GM12878 (cell line): ENCODE measurements around the gene TMEM168. TPM values are rescaled to one million over a fixed set of nuclear protein-coding genes. Genes with fewer than 3 reads are reported as not detected.

Experiments used
- ATAC-seq: fragments of 200-7000 bp; cut with Tn5 transposase; 3 replicates; pipeline ENCODE4 v1.9.1; 2020; ENCODE audit warnings: mild to moderate bottlenecking, moderate library complexity
- BruUV-seq: library from RNA; stranded (reverse); fragments of 400-500 nt; replicated peaks from 2 replicates; lab custom pipeline; 2021; lab: Mats Ljungman, UMichigan
- CTCF ChIA-PET: fragments of 300-600 bp; sonication (Branson Sonifier 250); formaldehyde crosslinking; extraction: SDS; loops from one replicate; lab custom pipeline; 2021; ENCODE audit warnings: inconsistent platforms; lab: Yijun Ruan, JAX
- POLR2A ChIA-PET: fragments of 350-600 bp; formaldehyde crosslinking; extraction: SDS; loops from one replicate; lab custom pipeline; 2021; ENCODE audit warnings: inconsistent platforms; lab: Charles Lee
- RAD21 ChIA-PET: fragments of 300-600 bp; sonication (Branson Sonifier 250); formaldehyde crosslinking; loops from one replicate; lab custom pipeline; 2023; ENCODE audit warnings: antibody characterized with exemption; ENCODE audit not compliant: unreplicated experiment; lab: Charles Lee
- SMC1A ChIA-PET: fragments of 300-600 bp; sonication (Branson Sonifier 250); formaldehyde crosslinking; loops from one replicate; lab custom pipeline; 2023; ENCODE audit not compliant: unreplicated experiment, uncharacterized antibody; lab: Charles Lee
- DNase-seq: peaks from one replicate; pipeline ENCODE4 v3.0.0-alpha.2; 2011; ENCODE audit warnings: low read depth, low spot score
- FAIRE-seq: peaks from 3 replicates; lab custom pipeline; 2011; peaks lifted over from hg19 to GRCh38; lab: Jason Lieb, UNC
- H2AFZ ChIP-seq: 2 replicates; pipeline ENCODE4 v1.6.0; 2011; ENCODE audit warnings: low read depth, low read length, control low read depth; ENCODE audit not compliant: control insufficient read depth
- H3K27ac ChIP-seq: 2 replicates; pipeline ENCODE4 v1.5.1; 2011; ENCODE audit warnings: control low read depth; ENCODE audit not compliant: control insufficient read depth, insufficient read depth
- H3K27me3 ChIP-seq, 2 experiments: replicated peaks in 1 of 2; 2 replicates each; pipeline versions ENCODE4 v1.6.0 to v1.6.1; 2011; ENCODE audit warnings: low read length in 1 of 2; ENCODE audit not compliant: control insufficient read depth in 2 of 2, insufficient read depth in 2 of 2
- H3K36me3 ChIP-seq, 2 experiments: 2 replicates each; pipeline ENCODE4 v1.5.1; 2011; ENCODE audit warnings: low read length in 1 of 2; ENCODE audit not compliant: control insufficient read depth in 2 of 2, insufficient read depth in 2 of 2
- H3K4me1 ChIP-seq: 2 replicates; pipeline ENCODE4 v1.6.1; 2011; ENCODE audit warnings: mild to moderate bottlenecking, low read length, moderate library complexity, mixed read lengths; ENCODE audit not compliant: control insufficient read depth, insufficient read depth
- H3K4me2 ChIP-seq: 2 replicates; pipeline ENCODE4 v1.6.0; 2011; ENCODE audit warnings: control low read depth; ENCODE audit not compliant: control insufficient read depth, insufficient read depth
- H3K4me3 ChIP-seq: fragments of 200-600 bp; sonication (generic); 2 replicates; pipeline ENCODE4 v1.5.1; 2016
- H3K79me2 ChIP-seq: 2 replicates; pipeline ENCODE4 v1.6.0; 2011; ENCODE audit warnings: low read length; ENCODE audit not compliant: control insufficient read depth, insufficient read depth
- H3K9ac ChIP-seq: 2 replicates; pipeline ENCODE4 v1.8.0; 2011; ENCODE audit warnings: low read length, control low read depth, mixed read lengths; ENCODE audit not compliant: control insufficient read depth, insufficient read depth
- H3K9me3 ChIP-seq: replicated peaks from 3 replicates; pipeline ENCODE4 v1.5.1; 2011; ENCODE audit warnings: mild to moderate bottlenecking, low read length; ENCODE audit not compliant: control insufficient read depth, insufficient read depth
- H4K20me1 ChIP-seq: 2 replicates; pipeline ENCODE4 v1.6.0; 2011; ENCODE audit not compliant: control insufficient read depth, insufficient read depth
- ASH2L ChIP-seq: fragments of 300-600, 200-600 bp; sonication (generic); IDR thresholded peaks from 2 replicates; pipeline ENCODE4 v1.6.1; 2017; ENCODE audit warnings: low read depth, mild to moderate bottlenecking, borderline replicate concordance
- CBFB ChIP-seq: IDR thresholded peaks from 2 replicates; pipeline ENCODE4 v1.6.1; 2016; ENCODE audit warnings: antibody characterized with exemption, low read depth
- DPF2 ChIP-seq: fragments of 450-650 bp; IDR thresholded peaks from 2 replicates; pipeline ENCODE4 v1.6.1; 2017; ENCODE audit warnings: mild to moderate bottlenecking
- EGR1 ChIP-seq, 2 experiments: IDR thresholded peaks; 1 replicate in 1 of 2; 2 replicates in 1 of 2; pipeline ENCODE4 v1.6.1; 2011 to 2012; ENCODE audit warnings: low read depth in 2 of 2, low read length in 2 of 2, borderline replicate concordance in 1 of 2, mild to moderate bottlenecking in 1 of 2, moderate library complexity in 1 of 2
- FOXM1 ChIP-seq: IDR thresholded peaks from 2 replicates; pipeline ENCODE4 v1.6.1; 2012; ENCODE audit warnings: low read depth, mild to moderate bottlenecking, inconsistent platforms, low read length, moderate library complexity
- MYB ChIP-seq: fragments of 150-350 bp; IDR thresholded peaks from 2 replicates; pipeline ENCODE4 v1.6.1; 2014; ENCODE audit warnings: mild to moderate bottlenecking, low read depth, low read length, borderline replicate concordance
- PML ChIP-seq: IDR thresholded peaks from 2 replicates; pipeline ENCODE4 v1.6.1; 2012; ENCODE audit warnings: low read length, inconsistent platforms
- POLR2AphosphoS5 ChIP-seq: IDR thresholded peaks from 2 replicates; pipeline ENCODE4 v1.6.1; 2011; ENCODE audit warnings: mild to moderate bottlenecking, low read length, inconsistent platforms
- RUNX3 ChIP-seq: IDR thresholded peaks from 2 replicates; pipeline ENCODE4 v1.6.1; 2012; ENCODE audit warnings: low read length, inconsistent platforms
- SIN3A ChIP-seq: IDR thresholded peaks from 2 replicates; pipeline ENCODE4 v1.6.1; 2012; ENCODE audit warnings: low read depth, low read length, improper control_type of control experiment
- SMAD1 ChIP-seq: fragments of 450-650 bp; IDR thresholded peaks from 2 replicates; pipeline ENCODE4 v1.6.1; 2018; ENCODE audit warnings: mild to moderate bottlenecking, low read depth; ENCODE audit not compliant: partially characterized antibody
- SMARCA5 ChIP-seq: fragments of 450-650 bp; IDR thresholded peaks from 2 replicates; pipeline ENCODE4 v1.6.1; 2017; ENCODE audit warnings: mild to moderate bottlenecking
- SP1 ChIP-seq: IDR thresholded peaks from one replicate; pipeline ENCODE4 v1.6.1; 2011; ENCODE audit warnings: low read depth, low read length
- ZNF207 ChIP-seq: fragments of 450-650 bp; IDR thresholded peaks from 2 replicates; pipeline ENCODE4 v1.6.1; 2014; ENCODE audit warnings: antibody characterized with exemption, mild to moderate bottlenecking, borderline replicate concordance
- ZZZ3 ChIP-seq: IDR thresholded peaks from 2 replicates; pipeline ENCODE4 v1.6.1; 2011; ENCODE audit warnings: low read depth; ENCODE audit not compliant: control insufficient read depth, insufficient read length
- WGBS: methylation state at CpG from one replicate; pipeline ENCODE4 v1.1.6; 2016; ENCODE audit warnings: low lambda C conversion rate; ENCODE audit not compliant: insufficient replicate concordance, insufficient coverage; ENCODE audit errors: missing lambda C conversion rate; 5-methylcytosine and 5-hydroxymethylcytosine counted together
- in situ Hi-C: fragments of 300-500 bp; cut with MboI; formaldehyde crosslinking; loops from 9 replicates; pipeline ENCODE4 v1.14.3; 2018; ENCODE audit warnings: mixed read lengths
- intact Hi-C: fragments of 100-400 bp; cut with micrococcal nuclease; formaldehyde crosslinking; loops from one replicate; pipeline ENCODE4 v1.14.2; 2022; ENCODE audit not compliant: unreplicated experiment
- polyA plus RNA-seq, 11 experiments: library from polyadenylated mRNA; depleted of rRNA in 4 of 11; unstranded in 6 of 11; stranded (reverse) in 5 of 11; fragments of >200 nt; fragmentation: Nextera tagmentation in 4 of 11; fragmentation: Illumina TruSeq in 1 of 11; extraction: Ambion mirVana in 4 of 11; extraction: Trizol in 1 of 11; gene quantifications; 1 replicate in 1 of 11; 2 replicates in 10 of 11; pipeline versions ENCODE4 v1.2.1 to v1.2.3, GENCODE V29; 2011 to 2016; ENCODE audit warnings: inconsistent platforms in 2 of 11, missing spikeins in 2 of 11, low read depth in 1 of 11
- total RNA-seq, 4 experiments: library from RNA; depleted of rRNA in 3 of 4; stranded (reverse); fragments of >200 nt in 3 of 4; fragmentation: Illumina TruSeq in 1 of 4; extraction: Trizol in 1 of 4; gene quantifications; 2 replicates each; pipeline versions ENCODE4 v1.2.1 to v1.2.3, GENCODE V29; 2013 to 2021
- TF ChIP-seq, protein P1 (sequence below): IDR thresholded peaks from 2 replicates; pipeline ENCODE4 v1.6.1; 2012; ENCODE audit warnings: low read depth, low read length, improper control_type of control experiment
- TF ChIP-seq, protein P2 (sequence below): fragments of 450-650 bp; conservative IDR thresholded peaks from 2 replicates; pipeline ENCODE4 v1.6.1; 2017; ENCODE audit warnings: mild to moderate bottlenecking, moderate library complexity
- TF ChIP-seq, protein P3 (sequence below): fragments of 150-350 bp; IDR thresholded peaks from 2 replicates; pipeline ENCODE4 v1.6.1; 2016; ENCODE audit warnings: low read depth, low read length

TMEM168 gene
- total and polyA plus RNA-seq, 10 of the 15 experiments (the other 5 are each of a cell fraction or from before 2014, with no cell fraction given), result 9.1 to 44.2 (median 19.8) TPM

DNA sequence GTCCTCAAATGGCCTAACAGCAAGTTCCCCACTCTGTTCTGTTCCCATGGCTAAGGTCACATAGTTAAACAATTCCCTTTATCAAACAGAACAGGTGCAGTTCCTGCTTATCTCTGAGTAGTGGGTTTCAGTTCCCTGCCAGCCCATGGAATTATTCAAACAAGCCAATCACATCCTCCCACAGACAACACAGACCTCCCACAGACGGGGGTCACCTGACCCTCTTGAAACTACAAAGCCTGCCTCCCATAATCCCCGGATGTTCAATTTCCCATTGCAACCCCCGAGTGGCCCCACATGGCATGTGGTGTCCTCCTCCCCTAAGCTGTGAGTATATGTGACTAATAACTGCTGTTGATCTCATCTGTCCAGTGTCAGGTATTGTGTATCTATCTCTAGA is 64.1 kb downstream of the TMEM168 start (continued):
- TF ChIP-seq, protein P1, sequence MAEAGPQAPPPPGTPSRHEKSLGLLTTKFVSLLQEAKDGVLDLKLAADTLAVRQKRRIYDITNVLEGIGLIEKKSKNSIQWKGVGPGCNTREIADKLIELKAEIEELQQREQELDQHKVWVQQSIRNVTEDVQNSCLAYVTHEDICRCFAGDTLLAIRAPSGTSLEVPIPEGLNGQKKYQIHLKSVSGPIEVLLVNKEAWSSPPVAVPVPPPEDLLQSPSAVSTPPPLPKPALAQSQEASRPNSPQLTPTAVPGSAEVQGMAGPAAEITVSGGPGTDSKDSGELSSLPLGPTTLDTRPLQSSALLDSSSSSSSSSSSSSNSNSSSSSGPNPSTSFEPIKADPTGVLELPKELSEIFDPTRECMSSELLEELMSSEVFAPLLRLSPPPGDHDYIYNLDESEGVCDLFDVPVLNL, result no peak
- TF ChIP-seq, all 136 proteins: peak for 0

DNA sequence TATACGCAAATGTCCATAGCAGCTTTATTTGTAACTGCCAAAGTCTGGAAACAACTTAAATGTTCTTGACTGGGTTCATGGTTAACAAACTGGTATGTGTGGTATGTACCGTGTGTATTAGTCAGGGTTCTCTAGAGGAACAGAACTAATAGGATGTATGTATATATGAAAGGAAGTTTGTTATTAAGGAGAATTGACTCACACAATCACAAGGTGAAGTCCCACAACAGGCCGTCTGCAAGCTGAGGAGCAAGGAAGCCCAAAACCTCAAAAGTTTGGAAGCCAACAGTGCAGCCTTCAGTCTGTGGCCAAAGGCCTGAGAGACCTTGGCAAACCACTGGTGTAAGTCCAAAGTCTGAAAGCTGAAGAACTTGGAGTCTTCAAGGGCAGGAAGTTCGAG is 66.8 kb downstream of the TMEM168 start:
- Histone ChIP-seq H2AFZ (no peak overlapping the region), H3K9me3 (no peaks in the 10 kb centered on the region), H3K27ac (no peak overlapping the region), H3K9ac (no peak overlapping the region), H3K79me2 (no peaks in the 10 kb centered on the region), H3K27me3 (no peaks in the 10 kb centered on the region), H3K4me2 (no peak overlapping the region), H3K4me3 (no peak overlapping the region), H3K36me3 (no peaks in the 10 kb centered on the region), H3K4me1 (no peaks in the 10 kb centered on the region), H4K20me1 (no peaks in the 10 kb centered on the region)
- no TSS peak for BruUV-seq
- ChIA-PET POLR2A (no interaction called here), CTCF (no interaction called here), SMC1A (no interaction called here), RAD21 (no interaction called here)
- WGBS, result 29% methylated on average over 4 of the region's 4 CpGs
- in situ Hi-C loops, result no loop called here
- ATAC-seq (no peak), DNase-seq (no peak), FAIRE-seq (no peak)
- intact Hi-C loops, result no loop called here
- no peak for TF ChIP-seq SP1
- TF ChIP-seq, protein P2, sequence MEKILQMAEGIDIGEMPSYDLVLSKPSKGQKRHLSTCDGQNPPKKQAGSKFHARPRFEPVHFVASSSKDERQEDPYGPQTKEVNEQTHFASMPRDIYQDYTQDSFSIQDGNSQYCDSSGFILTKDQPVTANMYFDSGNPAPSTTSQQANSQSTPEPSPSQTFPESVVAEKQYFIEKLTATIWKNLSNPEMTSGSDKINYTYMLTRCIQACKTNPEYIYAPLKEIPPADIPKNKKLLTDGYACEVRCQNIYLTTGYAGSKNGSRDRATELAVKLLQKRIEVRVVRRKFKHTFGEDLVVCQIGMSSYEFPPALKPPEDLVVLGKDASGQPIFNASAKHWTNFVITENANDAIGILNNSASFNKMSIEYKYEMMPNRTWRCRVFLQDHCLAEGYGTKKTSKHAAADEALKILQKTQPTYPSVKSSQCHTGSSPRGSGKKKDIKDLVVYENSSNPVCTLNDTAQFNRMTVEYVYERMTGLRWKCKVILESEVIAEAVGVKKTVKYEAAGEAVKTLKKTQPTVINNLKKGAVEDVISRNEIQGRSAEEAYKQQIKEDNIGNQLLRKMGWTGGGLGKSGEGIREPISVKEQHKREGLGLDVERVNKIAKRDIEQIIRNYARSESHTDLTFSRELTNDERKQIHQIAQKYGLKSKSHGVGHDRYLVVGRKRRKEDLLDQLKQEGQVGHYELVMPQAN, result no peak
- no peak for TF ChIP-seq PML
- no peak for TF ChIP-seq ZNF207
- TF ChIP-seq SMAD1, result no peak
- TF ChIP-seq SIN3A, result no peak
- no peak for TF ChIP-seq ASH2L
- TF ChIP-seq EGR1 (IDR thresholded peaks at IDR 0.05; ENCODE audit: borderline replicate concordance in 1 of 2, low read depth in 2 of 2, low read length in 2 of 2), result no peak
- no peak for TF ChIP-seq ZZZ3
- TF ChIP-seq FOXM1, result no peak
- TF ChIP-seq SMARCA5, result no peak
- TF ChIP-seq RUNX3, result no peak
- TF ChIP-seq POLR2AphosphoS5, result no peak
- no peak for TF ChIP-seq CBFB
- no peak for TF ChIP-seq MYB
- no peak for TF ChIP-seq DPF2
- TF ChIP-seq, protein P3, sequence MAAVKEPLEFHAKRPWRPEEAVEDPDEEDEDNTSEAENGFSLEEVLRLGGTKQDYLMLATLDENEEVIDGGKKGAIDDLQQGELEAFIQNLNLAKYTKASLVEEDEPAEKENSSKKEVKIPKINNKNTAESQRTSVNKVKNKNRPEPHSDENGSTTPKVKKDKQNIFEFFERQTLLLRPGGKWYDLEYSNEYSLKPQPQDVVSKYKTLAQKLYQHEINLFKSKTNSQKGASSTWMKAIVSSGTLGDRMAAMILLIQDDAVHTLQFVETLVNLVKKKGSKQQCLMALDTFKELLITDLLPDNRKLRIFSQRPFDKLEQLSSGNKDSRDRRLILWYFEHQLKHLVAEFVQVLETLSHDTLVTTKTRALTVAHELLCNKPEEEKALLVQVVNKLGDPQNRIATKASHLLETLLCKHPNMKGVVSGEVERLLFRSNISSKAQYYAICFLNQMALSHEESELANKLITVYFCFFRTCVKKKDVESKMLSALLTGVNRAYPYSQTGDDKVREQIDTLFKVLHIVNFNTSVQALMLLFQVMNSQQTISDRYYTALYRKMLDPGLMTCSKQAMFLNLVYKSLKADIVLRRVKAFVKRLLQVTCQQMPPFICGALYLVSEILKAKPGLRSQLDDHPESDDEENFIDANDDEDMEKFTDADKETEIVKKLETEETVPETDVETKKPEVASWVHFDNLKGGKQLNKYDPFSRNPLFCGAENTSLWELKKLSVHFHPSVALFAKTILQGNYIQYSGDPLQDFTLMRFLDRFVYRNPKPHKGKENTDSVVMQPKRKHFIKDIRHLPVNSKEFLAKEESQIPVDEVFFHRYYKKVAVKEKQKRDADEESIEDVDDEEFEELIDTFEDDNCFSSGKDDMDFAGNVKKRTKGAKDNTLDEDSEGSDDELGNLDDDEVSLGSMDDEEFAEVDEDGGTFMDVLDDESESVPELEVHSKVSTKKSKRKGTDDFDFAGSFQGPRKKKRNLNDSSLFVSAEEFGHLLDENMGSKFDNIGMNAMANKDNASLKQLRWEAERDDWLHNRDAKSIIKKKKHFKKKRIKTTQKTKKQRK, result no peak
